Ishikawa (cell line): Measurements from ENCODE around the gene SLC22A17.

ENCODE experiments used
- CEBPB ChIP-seq: IDR thresholded peaks from 2 replicates; pipeline ENCODE4 v1.6.1; 2012
- CREB1 ChIP-seq: IDR thresholded peaks from 2 replicates; pipeline ENCODE4 v1.6.1; 2012; ENCODE audit warnings: low read depth
- EGR1 ChIP-seq: IDR thresholded peaks from 2 replicates; pipeline ENCODE4 v1.6.1; 2012
- EP300 ChIP-seq: IDR thresholded peaks from 2 replicates; pipeline ENCODE4 v1.6.1; 2012; ENCODE audit warnings: borderline replicate concordance
- FOXM1 ChIP-seq: IDR thresholded peaks from 2 replicates; pipeline ENCODE4 v1.6.1; 2012; ENCODE audit warnings: low read depth, borderline replicate concordance
- MAX ChIP-seq: IDR thresholded peaks from 2 replicates; pipeline ENCODE4 v1.6.1; 2012
- NFIC ChIP-seq: IDR thresholded peaks from 2 replicates; pipeline ENCODE4 v1.6.1; 2012
- RAD21 ChIP-seq: IDR thresholded peaks from 2 replicates; pipeline ENCODE4 v1.6.1; 2012; ENCODE audit warnings: low read depth
- REST ChIP-seq: IDR thresholded peaks from 2 replicates; pipeline ENCODE4 v1.6.1; 2012; ENCODE audit warnings: low read depth, mild to moderate bottlenecking
- TAF1 ChIP-seq: IDR thresholded peaks from 2 replicates; pipeline ENCODE4 v1.6.1; 2012; ENCODE audit warnings: low read depth, mild to moderate bottlenecking
- TCF12 ChIP-seq: IDR thresholded peaks from 2 replicates; pipeline ENCODE4 v1.6.1; 2012; ENCODE audit warnings: low read depth
- TEAD4 ChIP-seq: IDR thresholded peaks from 2 replicates; pipeline ENCODE4 v1.6.1; 2012
- USF1 ChIP-seq: IDR thresholded peaks from 2 replicates; pipeline ENCODE4 v1.6.1; 2012
- YY1 ChIP-seq: IDR thresholded peaks from 2 replicates; pipeline ENCODE4 v1.6.1; 2012; ENCODE audit warnings: low read depth
- ZBTB7A ChIP-seq: IDR thresholded peaks from 2 replicates; pipeline ENCODE4 v1.6.1; 2012; ENCODE audit warnings: low read depth

The SLC22A17 gene

GRCh38 chr14:23307687-23308644 lies 44.7 kb downstream of the SLC22A17 start:
- TF ChIP-seq TAF1 (no peak), MAX (no peak), EP300 (no peak), FOXM1 (no peak), TEAD4 (no peak), CREB1 (no peak), REST (no peak), TCF12 (no peak)

- no peak for TF ChIP-seq NFIC
- TF ChIP-seq TAF1, result no peak
- TF ChIP-seq FOXM1, result no peak
Measured at GRCh38 chr14:23307146-23307530, 45.5 kb downstream of the SLC22A17 start.

- TF ChIP-seq RAD21 (no peak), EGR1 (no peak), CREB1 (peak; percentile 93), TCF12 (peak; percentile 41; the same call in 1 of the 2 replicates), TAF1 (peak; percentile 83), USF1 (no peak), YY1 (peak; percentile 18; the same call in 1 of the 2 replicates), ZBTB7A (0 out of 2 replicates have a peak, but pooled peaks have one; percentile 19), TEAD4 (0 out of 2 replicates have a peak, but pooled peaks have one; percentile 6), REST (no peak), NFIC (no peak), EP300 (no peak), FOXM1 (no peak), CEBPB (no peak), MAX (no peak)
Measured at GRCh38 chr14:23306412-23307145, 46.1 kb downstream of the SLC22A17 start, which contains the start of gene BCL2L2. Gene BCL2L2 (plus strand): TSS chr14:23306833. CDS start chr14:23307768, 935 bp downstream.

GRCh38 chr14:23302290-23303225 lies 50.1 kb downstream of the SLC22A17 start, which contains the start of gene PPP1R3E:
Gene PPP1R3E (minus strand): TSS chr14:23302859. CDS start chr14:23302576, 283 bp downstream.
- TF ChIP-seq CREB1 (no peak), RAD21 (no peak), USF1 (no peak), FOXM1 (no peak), MAX (0 out of 2 replicates have a peak, but pooled peaks have one; percentile 30), NFIC (no peak), TAF1 (0 out of 2 replicates have a peak, but pooled peaks have one; percentile 2), TCF12 (0 out of 2 replicates have a peak, but pooled peaks have one; percentile 14), EP300 (no peak), CEBPB (no peak), YY1 (no peak), REST (no peak), TEAD4 (no peak), EGR1 (no peak; the same call in 1 of the 2 replicates), ZBTB7A (no peak)
